BJ (cell line): ENCODE measurements around the gene NPEPL1. TPM values are rescaled to one million over a fixed set of nuclear protein-coding genes. Genes with fewer than 3 reads are reported as not detected.

Experiments
- CTCF ChIA-PET: fragments of 350-600 bp; formaldehyde crosslinking; extraction: SDS; loops from one replicate; lab custom pipeline; 2021; ENCODE audit warnings: antibody characterized with exemption, inconsistent platforms; lab: Yijun Ruan, JAX
- POLR2A ChIA-PET: fragments of 300-600 bp; sonication (Branson Sonifier 250); formaldehyde crosslinking; extraction: SDS; loops from one replicate; lab custom pipeline; 2021; ENCODE audit warnings: antibody characterized with exemption; lab: Charles Lee
- DNase-seq: peaks from one replicate; pipeline ENCODE4 v3.0.0-alpha.2; 2011; ENCODE audit warnings: low read depth
- H3K27me3 ChIP-seq: 2 replicates; pipeline ENCODE4 v1.6.0; 2011; ENCODE audit warnings: low read length; ENCODE audit not compliant: control insufficient read depth, insufficient read depth
- H3K36me3 ChIP-seq: 2 replicates; pipeline ENCODE4 v1.5.1; 2011; ENCODE audit warnings: low read length; ENCODE audit not compliant: control insufficient read depth, insufficient read depth
- H3K4me3 ChIP-seq: 2 replicates; pipeline ENCODE4 v1.5.1; 2011; ENCODE audit warnings: low read depth, mild to moderate bottlenecking, control low read depth, low read length
- polyA plus RNA-seq: library from polyadenylated mRNA; depleted of rRNA; stranded (reverse); fragments of >200 nt; gene quantifications from 2 replicates; pipeline ENCODE4 v1.2.3, GENCODE V29; 2011
- TF ChIP-seq, protein P1 (sequence below): IDR thresholded peaks from 2 replicates; pipeline ENCODE4 v1.5.1; 2011; ENCODE audit warnings: low read depth, mild to moderate bottlenecking, control low read depth, inconsistent platforms, low read length, moderate library complexity; ENCODE audit not compliant: insufficient read depth

Gene NPEPL1
- polyA plus RNA-seq, 1 experiment = 8.2 TPM

- CTCF ChIA-PET = no interaction called here
- Histone ChIP-seq H3K27me3 (no peaks in the 10 kb centered on the region), H3K4me3 (no peak overlapping the region), H3K36me3 (peaks cover 14% of the 10 kb centered on the region)
- POLR2A ChIA-PET = no interaction called here
- TF ChIP-seq, protein P1, sequence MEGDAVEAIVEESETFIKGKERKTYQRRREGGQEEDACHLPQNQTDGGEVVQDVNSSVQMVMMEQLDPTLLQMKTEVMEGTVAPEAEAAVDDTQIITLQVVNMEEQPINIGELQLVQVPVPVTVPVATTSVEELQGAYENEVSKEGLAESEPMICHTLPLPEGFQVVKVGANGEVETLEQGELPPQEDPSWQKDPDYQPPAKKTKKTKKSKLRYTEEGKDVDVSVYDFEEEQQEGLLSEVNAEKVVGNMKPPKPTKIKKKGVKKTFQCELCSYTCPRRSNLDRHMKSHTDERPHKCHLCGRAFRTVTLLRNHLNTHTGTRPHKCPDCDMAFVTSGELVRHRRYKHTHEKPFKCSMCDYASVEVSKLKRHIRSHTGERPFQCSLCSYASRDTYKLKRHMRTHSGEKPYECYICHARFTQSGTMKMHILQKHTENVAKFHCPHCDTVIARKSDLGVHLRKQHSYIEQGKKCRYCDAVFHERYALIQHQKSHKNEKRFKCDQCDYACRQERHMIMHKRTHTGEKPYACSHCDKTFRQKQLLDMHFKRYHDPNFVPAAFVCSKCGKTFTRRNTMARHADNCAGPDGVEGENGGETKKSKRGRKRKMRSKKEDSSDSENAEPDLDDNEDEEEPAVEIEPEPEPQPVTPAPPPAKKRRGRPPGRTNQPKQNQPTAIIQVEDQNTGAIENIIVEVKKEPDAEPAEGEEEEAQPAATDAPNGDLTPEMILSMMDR = no peak
- no peak for DNase-seq
Observed at GRCh38 chr20:58669287-58670006, 23.2 kb upstream of the NPEPL1 start.

- peaks cover 15% of the 10 kb centered on the region for H3K36me3 ChIP-seq
- no peaks in the 10 kb centered on the region for H3K27me3 ChIP-seq
- POLR2A ChIA-PET = no interaction called here
- no peak for DNase-seq
- CTCF ChIA-PET = no interaction called here
- no peak overlapping the region for H3K4me3 ChIP-seq
- TF ChIP-seq, protein P1 = no peak
Observed at GRCh38 chr20:58670102-58670501, 22.5 kb upstream of the NPEPL1 start.

- H3K36me3 ChIP-seq = peaks cover 20% of the 10 kb centered on the region
Observed at GRCh38 chr20:58670659-58671058, 21.9 kb upstream of the NPEPL1 start.

GRCh38 chr20:58673119-58673518, 19.5 kb upstream of the NPEPL1 start:
- no peak overlapping the region for H3K4me3 ChIP-seq
- TF ChIP-seq, protein P1 = no peak
- no peak for DNase-seq
- peaks cover 19% of the 10 kb centered on the region for H3K36me3 ChIP-seq
- no peaks in the 10 kb centered on the region for H3K27me3 ChIP-seq
- CTCF ChIA-PET = interaction anchor here (0.9 to 1.2 kb wide), 2 partner anchors 12 to 22 kb away, joined by 3 read pairs; partner anchors contain the start of gene STX16
- POLR2A ChIA-PET = no interaction called here

More at GRCh38 chr20:58670659-58671058, 21.9 kb upstream of the NPEPL1 start:
- ChIA-PET CTCF (no interaction called here), POLR2A (no interaction called here)
- DNase-seq = no peak
- Histone ChIP-seq H3K4me3 (no peak overlapping the region), H3K27me3 (no peaks in the 10 kb centered on the region)
- TF ChIP-seq, protein P1 = no peak

GRCh38 chr20:58675146-58675584, 17.4 kb upstream of the NPEPL1 start:
- Histone ChIP-seq H3K27me3 (no peaks in the 10 kb centered on the region), H3K4me3 (no peak overlapping the region), H3K36me3 (peaks cover 20% of the 10 kb centered on the region)
- ChIA-PET CTCF (no interaction called here), POLR2A (no interaction called here)
- TF ChIP-seq, protein P1 = no peak
- DNase-seq = no peak
